Measurements from ENCODE around the gene RANBP17. TPM values are rescaled to one million over a fixed set of nuclear protein-coding genes. Genes with fewer than 3 reads are reported as not detected.

The RANBP17 gene
- total RNA-seq, 1 experiment from 2014 or later = 14.5 TPM

- TF ChIP-seq EZH2 (IDR thresholded peaks at IDR 0.05; ENCODE audit: low read depth) = no peak
- TF ChIP-seq CTCF (conservative IDR thresholded peaks at IDR 0.05) = no peak
- Histone ChIP-seq H3K79me2 (ENCODE audit: low read depth) (no peaks in the 10 kb centered on the region), H4K20me1 (ENCODE audit: insufficient read depth) (no peaks in the 10 kb centered on the region), H3K9me2 (ENCODE audit: insufficient read depth) (no peaks in the 10 kb centered on the region), H3K4me1 (replicated peaks; ENCODE audit: insufficient read depth) (no peaks in the 10 kb centered on the region), H3F3A (ENCODE audit: insufficient read depth, low read depth) (no peaks in the 10 kb centered on the region), H3K9me3 (ENCODE audit: insufficient read depth, low read depth) (no peaks in the 10 kb centered on the region), H3K27ac (no peak overlapping the region), H3K27me3 (ENCODE audit: insufficient read depth, low read depth) (no peaks in the 10 kb centered on the region), H3K4me3 (no peak overlapping the region), H2AFZ (no peak overlapping the region), H3K36me3 (ENCODE audit: low read depth) (no peaks in the 10 kb centered on the region), H3K4me2 (no peak overlapping the region)
- no peak for DNase-seq
- BruUV-seq (replicated peaks) = no TSS peak
- intact Hi-C loops (cut with micrococcal nuclease; ENCODE audit: unreplicated experiment) = no loop called here
- ChIA-PET CTCF (no interaction called here), POLR2A (ENCODE audit: unreplicated experiment) (no interaction called here)
These were observed 483.3 kb downstream of the RANBP17 start for GRCh38 chr5:171344936-171345608.

Other genes with a start within 250 kb of the RANBP17 start
- gene GABRP, start 78.3 kb upstream of the RANBP17 start, total RNA-seq (2021) = 2.1 and 5.2 TPM in 2 replicates

All from PC-9 (cell line).